Adipocyte (in vitro differentiated cells): ENCODE data around the gene KRT27.

Experiments
- DNase-seq: peaks from one replicate; pipeline ENCODE4 v3.0.0-alpha.2; 2015; ENCODE audit warnings: low read depth
- H3K27me3 ChIP-seq: replicated peaks from 2 replicates; pipeline ENCODE4 v1.7.0; 2013; ENCODE audit warnings: mild to moderate bottlenecking, low read length, moderate library complexity; ENCODE audit not compliant: control insufficient read depth, insufficient read depth
- H3K36me3 ChIP-seq: 2 replicates; pipeline ENCODE4 v1.7.0; 2013; ENCODE audit warnings: low read length, mild to moderate bottlenecking, moderate library complexity; ENCODE audit not compliant: control insufficient read depth, insufficient read depth, severe bottlenecking
- H3K4me1 ChIP-seq: 2 replicates; pipeline ENCODE4 v1.7.0; 2013; ENCODE audit warnings: mild to moderate bottlenecking, low read length, moderate library complexity; ENCODE audit not compliant: control insufficient read depth, insufficient read depth
- H3K4me3 ChIP-seq: 2 replicates; pipeline ENCODE4 v1.7.0; 2013; ENCODE audit warnings: mild to moderate bottlenecking, low read length, moderate library complexity
- H3K9ac ChIP-seq: 2 replicates; pipeline ENCODE4 v1.7.0; 2013; ENCODE audit warnings: mild to moderate bottlenecking, low read length, moderate library complexity
- H3K9me3 ChIP-seq: 2 replicates; pipeline ENCODE4 v1.7.0; 2013; ENCODE audit warnings: mild to moderate bottlenecking, low read length, moderate library complexity; ENCODE audit not compliant: control insufficient read depth

KRT27 gene, protein sequence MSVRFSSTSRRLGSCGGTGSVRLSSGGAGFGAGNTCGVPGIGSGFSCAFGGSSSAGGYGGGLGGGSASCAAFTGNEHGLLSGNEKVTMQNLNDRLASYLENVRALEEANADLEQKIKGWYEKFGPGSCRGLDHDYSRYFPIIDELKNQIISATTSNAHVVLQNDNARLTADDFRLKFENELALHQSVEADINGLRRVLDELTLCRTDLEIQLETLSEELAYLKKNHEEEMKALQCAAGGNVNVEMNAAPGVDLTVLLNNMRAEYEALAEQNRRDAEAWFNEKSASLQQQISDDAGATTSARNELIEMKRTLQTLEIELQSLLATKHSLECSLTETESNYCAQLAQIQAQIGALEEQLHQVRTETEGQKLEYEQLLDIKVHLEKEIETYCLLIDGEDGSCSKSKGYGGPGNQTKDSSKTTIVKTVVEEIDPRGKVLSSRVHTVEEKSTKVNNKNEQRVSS

DNA sequence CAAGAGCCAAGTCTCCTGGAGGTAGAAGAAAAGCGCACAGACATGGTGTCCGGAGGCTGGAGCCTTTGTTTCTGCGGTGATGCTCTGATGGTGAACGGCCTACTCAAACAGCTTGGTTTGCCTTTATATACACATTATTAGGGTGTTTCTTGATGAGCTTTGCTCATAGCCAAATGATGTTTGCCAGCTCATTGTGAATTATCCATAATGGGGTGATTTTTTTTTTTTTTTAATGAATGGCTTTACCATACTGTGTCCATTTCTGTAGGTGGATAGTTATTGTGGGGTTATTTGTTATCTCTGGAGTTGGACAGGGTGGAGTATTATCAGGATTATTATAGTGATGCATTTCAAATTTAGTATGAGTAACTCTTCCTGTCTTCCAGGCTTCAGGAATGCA, at the start of gene KRT27:
Gene KRT27, minus strand, starts transcription at position 101 of the 400 bp plus-strand sequence. Its CDS starts 57 bp downstream, at position 44.
- DNase-seq, result no peak
- no peaks in the 10 kb centered on the region for H3K9me3 ChIP-seq
- H3K4me3 ChIP-seq, result no peak within 1 kb of the TSS
- no peak within 1 kb of the TSS for H3K9ac ChIP-seq
- no peaks in the 10 kb centered on the region for H3K36me3 ChIP-seq
- peaks cover 1% of the 10 kb centered on the region for H3K27me3 ChIP-seq
- H3K4me1 ChIP-seq, result peaks cover 4% of the 10 kb centered on the region

DNA sequence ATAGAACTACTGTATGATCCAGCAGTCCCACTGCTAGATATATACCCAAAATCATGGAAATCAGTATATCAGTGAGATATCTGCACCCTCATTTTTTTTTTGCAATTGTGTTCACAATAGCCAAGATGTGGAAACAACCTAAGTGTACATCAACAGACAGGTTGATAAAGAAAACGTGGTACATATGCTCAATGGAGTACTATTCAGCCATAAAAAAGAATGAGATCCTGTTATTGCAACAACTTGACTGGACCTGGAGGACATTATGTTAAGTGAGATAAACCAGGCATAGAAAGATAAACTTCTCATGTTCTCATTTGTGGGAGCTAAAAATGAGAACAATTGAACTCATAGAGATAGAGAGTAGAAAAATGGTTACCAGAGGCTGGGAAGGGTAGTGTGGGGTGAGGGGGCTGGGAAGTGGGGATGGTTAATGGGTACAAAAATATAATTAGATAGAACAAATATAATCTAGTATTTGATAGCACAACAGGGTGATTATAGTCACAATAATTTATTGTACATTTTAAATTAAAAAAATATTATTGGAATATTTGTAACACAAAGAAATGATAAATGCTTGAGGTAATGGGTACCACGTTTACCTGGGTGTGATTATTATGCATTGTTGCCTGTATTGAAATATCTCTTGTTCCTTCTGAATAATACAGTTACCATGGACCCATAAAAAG, 47.9 kb upstream of the KRT27 start:
- no peak for DNase-seq
- Histone ChIP-seq H3K9ac (no peak overlapping the region), H3K4me3 (no peak overlapping the region), H3K27me3 (no peaks in the 10 kb centered on the region), H3K36me3 (peaks cover 12% of the 10 kb centered on the region), H3K4me1 (peaks cover 9% of the 10 kb centered on the region), H3K9me3 (no peaks in the 10 kb centered on the region)

DNA sequence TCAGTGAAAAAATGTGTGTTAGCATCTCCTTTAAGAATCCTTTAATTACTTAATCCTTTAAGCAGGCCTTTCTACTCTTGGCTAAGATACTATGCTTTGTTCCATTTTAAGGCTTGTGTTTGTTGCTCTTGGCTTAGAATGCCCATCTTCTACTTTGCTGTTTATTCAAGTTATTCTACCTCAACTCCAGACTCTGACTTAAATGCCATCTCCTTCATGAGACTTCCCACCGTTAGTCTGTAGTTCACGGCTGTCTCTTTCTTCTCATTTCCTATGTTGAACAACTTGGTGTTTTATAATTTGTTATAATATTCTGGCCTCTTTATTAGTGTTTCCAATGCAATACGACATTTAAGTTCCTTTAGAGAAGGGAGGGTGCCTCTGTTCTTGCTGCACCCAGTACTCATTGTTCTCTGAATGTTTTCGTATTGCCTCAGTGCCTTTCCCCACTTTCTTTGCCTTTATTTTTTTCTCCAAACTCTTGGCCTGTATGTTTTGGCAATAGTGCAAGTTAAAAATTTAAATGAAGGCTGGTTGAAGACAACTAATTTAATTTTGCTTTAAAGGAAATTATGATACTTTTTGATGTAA, 46.2 kb upstream of the KRT27 start:
- Histone ChIP-seq H3K9me3 (no peaks in the 10 kb centered on the region), H3K4me1 (peaks cover 9% of the 10 kb centered on the region), H3K4me3 (no peak overlapping the region), H3K36me3 (no peaks in the 10 kb centered on the region), H3K27me3 (no peaks in the 10 kb centered on the region), H3K9ac (no peak overlapping the region)
- DNase-seq, result peak; percentile 38

DNA sequence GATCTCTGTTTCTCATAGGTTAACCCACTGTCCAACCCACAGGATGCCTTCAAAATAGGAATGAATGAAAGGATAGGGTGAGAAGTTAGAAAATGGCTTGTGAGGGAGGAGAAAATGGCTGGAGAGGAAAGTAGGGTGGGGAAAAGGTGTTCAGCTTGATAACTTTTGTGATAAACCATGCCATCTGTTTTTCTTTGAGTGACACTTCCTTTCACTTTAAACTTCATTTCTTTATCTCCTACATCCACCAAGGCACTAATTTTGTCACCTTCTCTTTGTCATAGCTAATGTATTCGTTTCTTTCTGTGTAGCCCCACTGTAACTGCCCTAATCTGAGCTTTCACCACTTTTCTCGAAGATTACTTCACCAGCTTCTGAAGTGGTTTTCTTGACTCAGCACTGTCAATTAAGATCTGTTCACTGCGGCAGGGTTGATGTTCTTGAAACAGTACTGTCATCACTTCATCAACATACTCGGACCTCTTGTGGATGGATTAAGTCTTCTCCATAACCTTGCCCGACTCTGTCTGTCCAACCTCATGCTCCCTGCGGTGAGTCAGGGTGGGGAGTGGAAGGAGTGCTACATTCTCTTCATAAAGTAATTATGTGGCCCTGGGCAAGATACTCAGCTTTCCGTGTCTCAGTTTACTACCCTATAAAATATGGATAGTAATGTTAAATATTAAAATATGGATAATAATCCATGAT, 45.5 kb upstream of the KRT27 start:
- Histone ChIP-seq H3K9me3 (no peaks in the 10 kb centered on the region), H3K27me3 (no peaks in the 10 kb centered on the region), H3K9ac (no peak overlapping the region), H3K4me3 (no peak overlapping the region), H3K4me1 (peaks cover 9% of the 10 kb centered on the region), H3K36me3 (no peaks in the 10 kb centered on the region)
- DNase-seq, result peak; percentile 33

DNA sequence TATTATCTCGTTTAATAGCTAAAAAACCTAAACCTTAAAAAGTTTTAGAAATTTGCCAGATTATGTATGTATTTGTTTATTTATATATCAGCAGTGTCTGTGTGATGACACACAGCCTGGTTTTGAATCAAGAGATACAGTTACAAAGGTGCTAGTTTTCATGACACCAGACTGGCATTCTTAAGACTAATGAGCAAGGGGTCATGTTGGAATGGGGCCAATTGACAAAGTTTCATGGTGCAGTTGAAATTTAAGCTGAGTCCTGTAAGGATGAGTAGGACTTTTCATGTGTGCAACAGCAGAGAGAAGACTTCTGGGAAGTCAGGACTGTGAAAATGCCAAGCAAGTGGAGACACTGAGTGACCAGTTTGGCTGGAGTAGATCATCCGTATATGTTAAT, 43.2 kb upstream of the KRT27 start:
- Histone ChIP-seq H3K4me1 (peaks cover 20% of the 10 kb centered on the region), H3K9me3 (no peaks in the 10 kb centered on the region), H3K9ac (no peak overlapping the region), H3K36me3 (no peaks in the 10 kb centered on the region), H3K4me3 (no peak overlapping the region), H3K27me3 (no peaks in the 10 kb centered on the region)
- DNase-seq, result no peak

DNA sequence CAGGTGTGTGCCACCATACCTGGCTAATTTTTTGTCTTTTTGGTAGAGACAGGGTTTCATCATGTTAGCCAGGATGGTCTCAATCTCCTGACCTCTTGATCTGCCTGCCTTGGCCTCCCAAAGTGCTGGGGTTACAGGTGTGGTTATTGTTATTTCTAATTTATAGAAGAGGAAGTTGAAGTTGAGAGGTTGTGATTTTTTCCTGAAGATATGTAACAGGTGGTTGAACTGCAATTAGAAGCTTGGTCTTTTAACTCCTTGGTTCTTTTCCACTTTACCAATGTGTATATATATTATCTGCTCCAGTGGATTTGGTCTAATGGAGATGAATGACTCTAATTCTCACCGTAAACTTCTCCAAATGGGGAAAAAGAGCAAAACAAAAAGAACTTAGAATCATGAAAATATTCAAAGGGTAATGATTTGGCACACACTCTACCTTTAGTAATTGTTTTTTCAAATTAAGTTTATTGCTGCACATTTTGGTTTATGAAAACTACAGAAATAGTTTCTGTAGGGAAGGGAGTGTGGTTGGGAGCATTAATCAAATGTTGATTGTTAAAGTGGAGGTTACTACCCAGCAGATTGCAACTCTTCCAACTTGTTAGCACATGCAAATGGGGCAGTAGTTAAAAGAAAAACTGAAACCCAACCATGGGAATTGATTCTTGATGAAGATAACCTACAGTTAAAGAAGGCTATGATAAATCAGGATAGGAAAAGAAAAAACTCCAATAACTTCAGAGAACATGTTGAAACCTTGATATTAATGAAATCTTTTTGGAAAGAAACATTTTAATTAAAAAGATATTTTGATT, 41.9 kb upstream of the KRT27 start:
- H3K4me1 ChIP-seq, result peaks cover 30% of the 10 kb centered on the region

DNA sequence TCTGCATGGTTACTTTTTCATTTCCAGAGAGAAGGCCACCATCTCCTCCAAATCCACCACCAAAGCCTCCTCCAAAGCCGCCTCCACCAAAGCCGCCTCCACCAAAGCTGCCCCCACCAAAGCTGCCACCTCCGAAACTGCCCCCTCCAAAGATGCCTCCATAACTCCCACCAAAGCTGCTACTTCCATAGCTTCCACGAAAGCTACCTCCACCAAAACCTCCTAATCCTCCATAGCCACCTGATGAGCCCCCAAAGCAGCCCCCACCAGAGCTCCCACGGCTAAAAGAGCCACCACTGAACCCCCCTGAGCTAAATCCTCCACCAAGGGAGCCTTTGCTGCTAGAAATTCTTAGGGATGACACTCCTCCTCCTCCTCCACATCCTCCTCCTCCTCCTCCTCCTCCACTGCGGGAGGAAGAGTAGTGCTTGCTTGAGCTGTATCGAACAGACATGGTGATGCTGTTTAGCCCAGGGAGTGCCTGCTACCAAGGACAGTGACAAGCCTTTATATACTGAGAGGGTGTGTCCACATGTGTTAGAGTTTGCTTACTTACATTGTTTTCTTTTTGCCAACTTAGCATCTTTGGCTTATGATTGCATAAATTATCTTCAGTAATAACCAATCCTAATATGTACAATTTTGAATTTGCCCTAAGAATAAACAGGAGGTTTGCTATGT, 39.9 kb upstream of the KRT27 start, which contains the start of gene KRT10:
Gene KRT10, minus strand, starts transcription at position 483 of the 681 bp plus-strand sequence. Its CDS starts 29 bp downstream, at position 454.
- H3K9ac ChIP-seq, result no peak within 1 kb of the TSS
- H3K4me3 ChIP-seq, result no peak within 1 kb of the TSS
- no peaks in the 10 kb centered on the region for H3K27me3 ChIP-seq
- H3K36me3 ChIP-seq, result peaks cover 6% of the 10 kb centered on the region
- H3K4me1 ChIP-seq, result peaks cover 27% of the 10 kb centered on the region
- H3K9me3 ChIP-seq, result no peaks in the 10 kb centered on the region
- DNase-seq, result no peak

More for the DNA sequence above, 41.9 kb upstream of the KRT27 start:
- no peak overlapping the region for H3K4me3 ChIP-seq
- H3K27me3 ChIP-seq, result no peaks in the 10 kb centered on the region
- no peaks in the 10 kb centered on the region for H3K36me3 ChIP-seq
- no peak for DNase-seq
- H3K9ac ChIP-seq, result no peak overlapping the region
- no peaks in the 10 kb centered on the region for H3K9me3 ChIP-seq

DNA sequence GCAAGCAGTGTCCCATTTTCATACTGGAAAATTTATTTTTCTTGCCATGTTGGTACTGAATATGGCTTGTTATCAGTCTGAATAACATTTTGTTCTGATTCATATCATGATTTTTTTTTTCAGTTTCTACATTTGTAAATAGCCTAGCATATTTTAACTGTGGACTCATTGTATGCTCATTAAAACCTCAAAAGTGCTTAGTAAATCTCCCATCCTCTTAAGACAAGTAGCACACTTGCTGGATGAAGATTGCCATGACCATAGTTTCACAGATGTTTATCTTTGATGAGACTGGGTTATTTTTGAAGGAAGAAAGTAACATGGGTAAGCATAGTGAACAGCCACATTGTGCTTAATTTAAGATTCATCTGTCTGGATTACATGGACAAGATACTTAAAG, 39.2 kb upstream of the KRT27 start:
- no peak for DNase-seq
- Histone ChIP-seq H3K4me1 (peaks cover 27% of the 10 kb centered on the region), H3K9me3 (no peaks in the 10 kb centered on the region), H3K36me3 (peaks cover 13% of the 10 kb centered on the region), H3K9ac (no peak overlapping the region), H3K4me3 (no peak overlapping the region), H3K27me3 (no peaks in the 10 kb centered on the region)

DNA sequence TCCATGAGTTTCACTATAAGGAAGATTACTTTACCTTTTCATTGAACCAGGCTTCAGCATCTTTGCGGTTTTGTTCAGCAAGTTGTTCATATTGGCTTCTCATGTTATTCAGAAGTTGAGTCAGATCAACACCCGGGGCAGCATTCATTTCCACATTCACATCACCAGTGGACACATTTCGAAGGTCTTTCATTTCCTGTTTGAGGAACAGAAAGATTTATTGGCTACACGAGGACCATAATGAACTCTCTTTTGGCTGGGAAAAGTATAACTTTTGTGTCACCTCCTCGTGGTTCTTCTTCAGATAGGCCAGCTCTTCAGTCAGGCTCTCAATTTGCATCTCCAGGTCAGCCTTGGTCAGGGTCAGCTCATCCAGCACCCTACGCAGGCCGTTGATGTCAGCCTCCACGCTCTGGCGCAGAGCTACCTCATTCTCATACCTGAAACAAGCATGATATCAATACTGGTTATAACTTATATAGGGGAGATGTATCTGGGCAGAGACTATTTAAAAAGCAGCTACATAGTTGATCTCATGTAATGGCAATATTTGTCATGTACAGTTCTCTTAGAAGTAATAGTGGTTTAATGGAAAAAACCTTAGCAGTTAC, 38.0 kb upstream of the KRT27 start:
- H3K36me3 ChIP-seq, result peaks cover 13% of the 10 kb centered on the region
- no peaks in the 10 kb centered on the region for H3K27me3 ChIP-seq
- H3K4me3 ChIP-seq, result peak overlapping the region; percentile 96
- H3K9ac ChIP-seq, result peak overlapping the region; percentile 94
- H3K9me3 ChIP-seq, result no peaks in the 10 kb centered on the region
- H3K4me1 ChIP-seq, result peaks cover 27% of the 10 kb centered on the region
- no peak for DNase-seq
